Left ventricle myocardium inferior (tissue), 1 donor: ENCODE results near the gene TSPAN17. TPM values are rescaled to one million over a fixed set of nuclear protein-coding genes. Genes with fewer than 3 reads are reported as not detected.

Experiments used
- DNase-seq: peaks from one replicate; pipeline ENCODE4 v3.0.0-alpha.2; 2020
- H3K27ac ChIP-seq: fragments of 200-600 bp; replicated peaks from 2 replicates; pipeline ENCODE4 v1.8.0; 2021
- H3K27me3 ChIP-seq: fragments of 200-600 bp; 2 replicates; pipeline ENCODE4 v1.8.0; 2021; ENCODE audit warnings: low read depth
- H3K36me3 ChIP-seq: fragments of 200-600 bp; 2 replicates; pipeline ENCODE4 v1.8.0; 2021
- H3K4me1 ChIP-seq: fragments of 200-600 bp; 2 replicates; pipeline ENCODE4 v1.8.0; 2021
- H3K4me3 ChIP-seq: fragments of 200-600 bp; 2 replicates; pipeline ENCODE4 v1.8.0; 2021; ENCODE audit warnings: mild to moderate bottlenecking, moderate library complexity
- H3K9me3 ChIP-seq: fragments of 200-600 bp; replicated peaks from 2 replicates; pipeline ENCODE4 v1.8.0; 2021
- CTCF ChIP-seq: fragments of 200-600 bp; IDR thresholded peaks from 2 replicates; pipeline ENCODE4 v1.8.0; 2021; ENCODE audit warnings: antibody characterized with exemption, mild to moderate bottlenecking, borderline replicate concordance
- intact Hi-C: fragments of 100-400 bp; cut with micrococcal nuclease; formaldehyde crosslinking; loops from one replicate; pipeline ENCODE4 v1.11.0; 2022
- total RNA-seq: library from RNA; stranded (reverse); fragmentation: NEBNext Ultra II Directional; extraction: Animal tissue kit (Norgen Biotek cat#: 25700); gene quantifications from one replicate; pipeline ENCODE4 v1.2.1, GENCODE V29; 2021
- donor health status: DM: no; HTN: yes; CAD: no; lungs with severe emphysema.

Gene TSPAN17
- total RNA-seq, 1 donor from 2014 or later: 31.0 TPM

GRCh38 chr5:176618783-176619182 lies 28.5 kb upstream of the TSPAN17 start:
- DNase-seq: no peak
- H3K36me3 ChIP-seq: no peaks in the 10 kb centered on the region
- peaks cover 32% of the 10 kb centered on the region for H3K4me1 ChIP-seq
- TF ChIP-seq CTCF: no peak
- H3K27ac ChIP-seq: no peak overlapping the region
- H3K9me3 ChIP-seq: no peaks in the 10 kb centered on the region
- intact Hi-C loops: no loop called here
- peak overlapping the region; percentile 14 for H3K4me3 ChIP-seq
- peaks cover 95% of the 10 kb centered on the region for H3K27me3 ChIP-seq

DNA sequence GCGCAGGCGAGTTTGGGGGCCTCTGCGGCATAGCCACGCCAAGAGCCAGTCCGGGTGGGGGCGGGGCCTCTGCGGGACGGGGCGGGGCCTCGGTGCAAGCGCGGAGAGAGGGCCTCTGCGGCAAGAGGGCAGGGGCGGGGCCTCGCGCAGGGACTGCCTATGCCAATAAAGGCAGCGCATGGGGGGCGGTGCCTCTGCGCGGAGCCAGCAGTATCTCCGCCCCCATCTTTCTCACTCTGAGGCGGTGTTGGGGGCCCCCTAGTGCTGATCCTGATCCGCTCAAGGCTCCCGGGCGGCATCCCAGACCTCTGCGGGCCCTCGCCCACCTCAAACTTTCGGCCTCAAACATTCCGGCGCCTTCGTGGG lies 28.1 kb upstream of the TSPAN17 start:
- no peaks in the 10 kb centered on the region for H3K9me3 ChIP-seq
- H3K27me3 ChIP-seq: peaks cover 97% of the 10 kb centered on the region
- TF ChIP-seq CTCF: peak; percentile 25
- peak; percentile 40 for DNase-seq
- H3K27ac ChIP-seq: no peak overlapping the region
- intact Hi-C loops: no loop called here
- H3K4me1 ChIP-seq: peaks cover 32% of the 10 kb centered on the region
- H3K36me3 ChIP-seq: no peaks in the 10 kb centered on the region
- H3K4me3 ChIP-seq: peak overlapping the region; percentile 14

DNA sequence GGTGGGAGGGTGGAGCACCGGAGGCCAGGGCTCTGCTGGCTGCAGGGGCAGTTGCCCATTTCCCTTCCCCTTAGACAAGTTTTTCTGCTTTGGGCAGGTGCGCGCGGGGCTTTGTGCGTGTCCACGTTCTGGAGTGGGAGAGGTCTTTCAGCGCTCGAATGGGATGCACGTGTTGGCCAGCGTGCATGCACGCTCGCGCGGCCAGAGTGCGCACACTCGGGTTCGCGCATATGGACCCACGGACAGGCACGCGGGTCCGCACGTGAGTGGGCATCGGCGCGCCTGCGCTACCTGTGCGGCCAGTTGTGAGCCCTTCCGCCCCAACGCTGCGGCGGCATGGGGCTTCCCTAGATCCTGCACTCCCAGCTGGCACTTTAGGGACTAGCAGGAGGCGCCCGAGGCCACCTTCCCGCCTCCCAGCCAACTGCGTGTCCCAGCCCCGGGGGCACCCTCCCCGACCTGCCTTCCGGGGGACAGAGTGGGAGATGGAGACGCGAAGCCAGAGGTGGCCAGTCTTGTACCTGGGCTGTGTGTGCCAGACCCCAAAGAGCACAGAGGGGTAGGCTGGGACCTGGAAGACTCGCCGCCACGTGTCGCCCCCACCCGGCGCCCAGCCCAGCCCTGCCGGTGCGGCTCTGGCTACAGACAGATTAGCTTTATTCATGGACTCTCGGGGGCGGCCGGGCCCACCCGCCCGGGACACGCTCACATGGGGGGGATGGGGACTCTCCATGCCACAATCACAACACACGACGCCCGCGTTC lies 27.5 kb upstream of the TSPAN17 start:
- H3K4me1 ChIP-seq: peaks cover 32% of the 10 kb centered on the region
- no peaks in the 10 kb centered on the region for H3K36me3 ChIP-seq
- DNase-seq: no peak
- TF ChIP-seq CTCF: no peak
- intact Hi-C loops: no loop called here
- H3K27ac ChIP-seq: no peak overlapping the region
- H3K9me3 ChIP-seq: no peaks in the 10 kb centered on the region
- peak overlapping the region; percentile 14 for H3K4me3 ChIP-seq
- peaks cover 98% of the 10 kb centered on the region for H3K27me3 ChIP-seq

DNA sequence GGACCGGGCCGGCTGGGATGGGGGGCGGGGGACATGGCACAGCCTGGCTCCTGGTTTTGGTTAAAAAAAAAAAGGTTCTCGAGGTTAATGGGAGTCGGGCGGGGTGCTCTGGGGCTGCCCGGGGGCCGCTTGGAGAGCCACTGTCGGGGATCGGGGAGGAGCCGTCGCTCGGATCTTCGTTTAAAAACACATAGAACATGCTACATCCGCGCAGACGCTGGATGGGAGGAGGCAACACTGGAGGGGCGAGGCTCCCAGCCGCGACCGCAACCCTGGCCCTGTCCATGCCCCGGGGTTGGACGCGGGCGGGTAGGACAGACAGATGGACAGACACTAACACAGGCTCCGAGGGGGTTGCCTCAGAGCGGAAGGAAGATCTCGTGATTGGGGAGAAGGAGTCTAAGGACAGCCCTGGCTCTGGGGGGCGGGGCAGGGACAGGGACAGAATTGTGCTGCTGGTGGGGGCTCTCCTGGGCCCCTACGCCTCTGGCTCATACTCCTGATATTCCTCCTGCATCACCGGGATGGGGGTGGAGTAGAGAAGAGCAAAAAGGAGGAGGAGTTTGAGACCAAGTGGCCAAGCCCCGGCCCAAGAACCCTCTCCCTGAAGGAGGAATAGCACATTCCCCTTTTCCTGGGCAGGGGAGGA lies 26.8 kb upstream of the TSPAN17 start:
- DNase-seq: no peak
- TF ChIP-seq CTCF: no peak
- H3K27me3 ChIP-seq: peaks cover 98% of the 10 kb centered on the region
- intact Hi-C loops: no loop called here
- no peaks in the 10 kb centered on the region for H3K36me3 ChIP-seq
- H3K9me3 ChIP-seq: no peaks in the 10 kb centered on the region
- no peak overlapping the region for H3K4me3 ChIP-seq
- H3K27ac ChIP-seq: no peak overlapping the region
- H3K4me1 ChIP-seq: peaks cover 32% of the 10 kb centered on the region

DNA sequence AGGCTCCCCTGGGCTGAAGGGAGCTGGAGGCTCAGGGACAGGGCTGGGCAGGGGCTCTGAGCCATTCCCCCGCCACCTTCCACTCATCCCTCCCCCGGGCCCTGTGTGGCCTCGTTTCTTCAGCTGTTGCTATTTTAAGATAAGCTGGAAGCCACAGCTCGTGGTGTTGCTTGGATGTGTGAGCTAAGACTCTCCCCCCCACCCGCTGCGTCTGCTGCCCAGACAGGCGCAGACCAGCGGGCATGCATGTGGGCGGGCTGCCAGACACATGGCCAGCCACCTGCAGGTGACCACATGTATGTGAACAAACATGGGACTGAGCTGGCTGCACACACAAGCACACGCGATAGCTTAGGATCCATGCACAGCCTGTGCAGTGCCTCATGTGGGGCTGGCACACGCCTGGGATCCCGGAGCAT lies 25.6 kb upstream of the TSPAN17 start:
- H3K4me1 ChIP-seq: peaks cover 32% of the 10 kb centered on the region
- TF ChIP-seq CTCF: no peak
- H3K9me3 ChIP-seq: no peaks in the 10 kb centered on the region
- intact Hi-C loops: no loop called here
- H3K4me3 ChIP-seq: no peak overlapping the region
- H3K27ac ChIP-seq: no peak overlapping the region
- DNase-seq: no peak
- no peaks in the 10 kb centered on the region for H3K36me3 ChIP-seq
- H3K27me3 ChIP-seq: peaks cover 98% of the 10 kb centered on the region
